Suprapubic skin (tissue), 4 donors: ENCODE measurements around the gene ZSWIM9. TPM values are rescaled to one million over a fixed set of nuclear protein-coding genes. Genes with fewer than 3 reads are reported as not detected.

Experiments used
- DNase-seq, 2 donors: peaks; one replicate each; pipeline ENCODE4 v3.0.0-alpha.2; 2019; ENCODE audit warnings: low spot score in 2 of 2
- H3K27ac ChIP-seq: fragments of 200-600 bp; sonication (generic); one replicate; pipeline ENCODE4 v1.5.1; 2019
- H3K27me3 ChIP-seq: fragments of 200-600 bp; sonication (generic); one replicate; pipeline ENCODE4 v1.5.1; 2019
- H3K36me3 ChIP-seq: fragments of 200-600 bp; sonication (generic); one replicate; pipeline ENCODE4 v1.5.1; 2019
- H3K4me1 ChIP-seq: fragments of 200-600 bp; sonication (generic); one replicate; pipeline ENCODE4 v1.5.1; 2019
- H3K4me3 ChIP-seq: fragments of 200-600 bp; sonication (generic); one replicate; pipeline ENCODE4 v1.5.1; 2019; ENCODE audit warnings: mild to moderate bottlenecking
- H3K9me3 ChIP-seq: fragments of 200-600 bp; sonication (generic); one replicate; pipeline ENCODE4 v1.5.1; 2019
- EP300 ChIP-seq: sonication (generic); formaldehyde crosslinking; IDR thresholded peaks from one replicate; pipeline ENCODE4 v1.6.1; 2017; ENCODE audit warnings: antibody characterized with exemption
- POLR2A ChIP-seq, 2 donors: fragments of 450-650 bp; IDR thresholded peaks; one replicate each; pipeline ENCODE4 v1.6.1; 2017; ENCODE audit warnings: antibody characterized with exemption in 2 of 2, mild to moderate bottlenecking in 2 of 2, moderate library complexity in 2 of 2
- POLR2AphosphoS5 ChIP-seq, 3 donors: sonication (generic); formaldehyde crosslinking; IDR thresholded peaks; one replicate each; pipeline ENCODE4 v1.6.1; 2017; ENCODE audit warnings: antibody characterized with exemption in 3 of 3
- WGBS: methylation state at CpG from one replicate; pipeline ENCODE4 v1.1.5; 2018; 5-methylcytosine and 5-hydroxymethylcytosine counted together
- total RNA-seq, 4 donors: library from RNA; depleted of rRNA; stranded (reverse); fragments of >200 nt; gene quantifications; one replicate each; pipeline ENCODE4 v1.1.0, GENCODE V29; 2016
- TF ChIP-seq, protein P1 (sequence below), 2 donors: fragments of 200-600 bp in 1 of 2; fragments of 450-650 bp in 1 of 2; sonication (generic) in 1 of 2; IDR thresholded peaks; one replicate each; pipeline ENCODE4 v1.5.1; 2016 to 2019; ENCODE audit warnings: antibody characterized with exemption in 2 of 2, mild to moderate bottlenecking in 1 of 2, moderate library complexity in 1 of 2

Gene ZSWIM9
- total RNA-seq, 4 donors from 2014 or later, result 2.2 to 5.0 (median 4.0) TPM

DNA sequence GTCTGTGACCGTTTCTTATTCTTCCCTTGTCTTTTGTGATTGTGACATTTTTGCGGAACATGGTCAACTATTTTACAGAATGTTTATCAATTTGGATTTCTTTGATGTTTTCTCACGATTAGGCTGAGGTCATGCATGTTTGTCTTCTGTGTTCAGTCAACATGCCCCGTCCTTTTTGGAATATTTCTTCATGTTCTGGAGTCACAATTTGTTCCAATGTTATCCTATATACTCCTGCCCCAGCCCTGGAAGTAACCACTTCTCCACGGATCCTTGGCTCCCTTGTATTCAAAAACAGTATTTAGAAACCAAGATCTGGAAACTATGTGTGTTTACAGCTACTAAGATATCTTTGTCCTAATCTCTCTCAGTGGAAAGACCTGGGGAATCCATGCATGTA, 75.6 kb downstream of the ZSWIM9 start:
- H3K36me3 ChIP-seq, result peaks cover 8% of the 10 kb centered on the region
- no peaks in the 10 kb centered on the region for H3K9me3 ChIP-seq
- TF ChIP-seq POLR2A (IDR thresholded peaks at IDR 0.05), result no peak
- TF ChIP-seq, protein P1, sequence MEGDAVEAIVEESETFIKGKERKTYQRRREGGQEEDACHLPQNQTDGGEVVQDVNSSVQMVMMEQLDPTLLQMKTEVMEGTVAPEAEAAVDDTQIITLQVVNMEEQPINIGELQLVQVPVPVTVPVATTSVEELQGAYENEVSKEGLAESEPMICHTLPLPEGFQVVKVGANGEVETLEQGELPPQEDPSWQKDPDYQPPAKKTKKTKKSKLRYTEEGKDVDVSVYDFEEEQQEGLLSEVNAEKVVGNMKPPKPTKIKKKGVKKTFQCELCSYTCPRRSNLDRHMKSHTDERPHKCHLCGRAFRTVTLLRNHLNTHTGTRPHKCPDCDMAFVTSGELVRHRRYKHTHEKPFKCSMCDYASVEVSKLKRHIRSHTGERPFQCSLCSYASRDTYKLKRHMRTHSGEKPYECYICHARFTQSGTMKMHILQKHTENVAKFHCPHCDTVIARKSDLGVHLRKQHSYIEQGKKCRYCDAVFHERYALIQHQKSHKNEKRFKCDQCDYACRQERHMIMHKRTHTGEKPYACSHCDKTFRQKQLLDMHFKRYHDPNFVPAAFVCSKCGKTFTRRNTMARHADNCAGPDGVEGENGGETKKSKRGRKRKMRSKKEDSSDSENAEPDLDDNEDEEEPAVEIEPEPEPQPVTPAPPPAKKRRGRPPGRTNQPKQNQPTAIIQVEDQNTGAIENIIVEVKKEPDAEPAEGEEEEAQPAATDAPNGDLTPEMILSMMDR (IDR thresholded peaks at IDR 0.05), result no peak
- no peak for TF ChIP-seq POLR2AphosphoS5 (IDR thresholded peaks at IDR 0.05)
- no peak for TF ChIP-seq EP300
- H3K4me3 ChIP-seq, result no peak overlapping the region
- no peak for DNase-seq
- no peak overlapping the region for H3K27ac ChIP-seq
- no peaks in the 10 kb centered on the region for H3K4me1 ChIP-seq
- 74% methylated on average over 5 of the region's 5 CpGs for WGBS
- H3K27me3 ChIP-seq, result no peaks in the 10 kb centered on the region

- TF ChIP-seq EP300 (no peak), POLR2A (IDR thresholded peaks at IDR 0.05) (no peak), POLR2AphosphoS5 (IDR thresholded peaks at IDR 0.05) (no peak)
- TF ChIP-seq, protein P1 (IDR thresholded peaks at IDR 0.05), result no peak
- DNase-seq, result no peak
- peaks cover 4% of the 10 kb centered on the region for H3K36me3 ChIP-seq
- H3K4me3 ChIP-seq, result no peak overlapping the region
- H3K4me1 ChIP-seq, result no peaks in the 10 kb centered on the region
- no peaks in the 10 kb centered on the region for H3K9me3 ChIP-seq
- no peaks in the 10 kb centered on the region for H3K27me3 ChIP-seq
- H3K27ac ChIP-seq, result no peak overlapping the region
- WGBS, result 96% methylated on average over 3 of the region's 3 CpGs
Measured at GRCh38 chr19:48247212-48247611, 76.7 kb downstream of the ZSWIM9 start.

Other genes starting within 250 kb of the ZSWIM9 start
- not detected for gene BSPH1, start 178.5 kb upstream of the ZSWIM9 start, total RNA-seq
- not detected for gene ELSPBP1, start 176.0 kb upstream of the ZSWIM9 start, total RNA-seq
- gene CABP5, start 126.6 kb upstream of the ZSWIM9 start, total RNA-seq, result not detected
- gene PLA2G4C, start 59.9 kb upstream of the ZSWIM9 start, total RNA-seq, result 1 to 10 TPM; 1.4 to 9.1 (median 5.7) TPM
- 10 to 100 TPM; 30.0 to 66.1 (median 44.4) TPM for gene LIG1, start 336 bp upstream of the ZSWIM9 start, total RNA-seq
- 10 to 100 TPM; 11.5 to 40.6 (median 18.7) TPM for gene CARD8, start 85.2 kb downstream of the ZSWIM9 start, total RNA-seq
- gene ZNF114, start 99.4 kb downstream of the ZSWIM9 start, total RNA-seq, result not detected
- gene EMP3, start 154.9 kb downstream of the ZSWIM9 start, total RNA-seq, result 10 to 100 TPM in 3 of 4 donors, 1 to 10 TPM in 1; 9.3 to 22.5 (median 13.2) TPM
- 10 to 100 TPM in 2 of 4 donors, 1 to 10 TPM in 2; 7.8 to 14.7 (median 9.3) TPM for gene TMEM143, start 193.3 kb downstream of the ZSWIM9 start, total RNA-seq
- not detected for gene SYNGR4, start 193.7 kb downstream of the ZSWIM9 start, total RNA-seq
- gene KDELR1, start 220.9 kb downstream of the ZSWIM9 start, total RNA-seq, result 10 to 100 TPM; 77.3 to 94.1 (median 87.7) TPM
- gene GRIN2D, start 223.0 kb downstream of the ZSWIM9 start, total RNA-seq, result 1 to 10 TPM in 2 of 4 donors, under 1 TPM in 2; 0.38 to 1.4 (median 0.94) TPM